ENCODE measurements around the gene SIK2. TPM values are rescaled to one million over a fixed set of nuclear protein-coding genes. Genes with fewer than 3 reads are reported as not detected.

The SIK2 gene
- total and polyA plus RNA-seq, 9 of the 15 experiments (the other 6 are each of a cell fraction or from before 2014, with no cell fraction given) = 0.74 to 11.6 (median 3.8) TPM

DNA sequence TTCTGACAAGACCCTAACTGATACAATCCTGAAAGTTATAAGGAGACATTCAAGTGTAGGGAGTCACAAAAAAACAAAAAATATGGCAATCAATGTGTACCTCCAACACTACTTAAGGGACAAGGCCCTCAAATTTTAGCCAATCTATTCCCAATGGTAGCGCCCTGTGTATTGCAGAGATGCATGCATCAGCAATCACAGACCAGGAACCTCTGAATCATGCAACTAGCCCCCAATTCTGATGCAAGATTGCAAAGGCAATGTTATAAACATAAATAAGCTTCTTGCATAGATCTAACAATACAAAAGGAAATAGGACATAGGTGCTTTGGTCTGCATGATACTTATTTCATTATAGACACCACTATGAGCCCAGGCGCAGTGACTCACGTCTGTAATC is 29.7 kb upstream of the SIK2 start:
- H3K4me1 ChIP-seq (replicated peaks in 1 of 2; ENCODE audit: control insufficient read depth in 2 of 2, insufficient read depth in 2 of 2, low read length in 2 of 2) = peaks cover 0 to 5% of the 10 kb centered on the region in 2 experiments; a peak in 1 of 5 replicates
- H3K4me2 ChIP-seq (ENCODE audit: insufficient read depth, low read length) = no peak overlapping the region
- H2AFZ ChIP-seq (ENCODE audit: low read depth, low read length) = no peak overlapping the region
- H3K9me3 ChIP-seq (replicated peaks; ENCODE audit: control insufficient read depth, insufficient read depth, low read depth, low read length) = no peaks in the 10 kb centered on the region
- POLR2A ChIA-PET = interaction anchor here (1.0 kb wide), 1 partner anchor 14 kb away, joined by 3 read pairs; no protein-coding TSS in a partner anchor
- peaks cover 3 to 7% of the 10 kb centered on the region in 2 experiments; a peak in 3 of 5 replicates for H3K27me3 ChIP-seq (ENCODE audit: control insufficient read depth in 2 of 2, insufficient read depth in 2 of 2, low read length in 2 of 2)
- CTCF ChIA-PET (ENCODE audit: low intra/inter-chr PET ratio) = no interaction called here
- no peak overlapping the region for H3K9ac ChIP-seq (ENCODE audit: insufficient read depth in 1 of 2, low read depth in 2 of 2, low read length in 2 of 2)
- ATAC-seq (no peak), FAIRE-seq (no peak), DNase-seq (ENCODE audit: extremely low read depth in 1 of 4, low spot score in 3 of 4) (no peak)
- no peak overlapping the region for H3K27ac ChIP-seq (ENCODE audit: extremely low read depth, low read depth, low read length)
- H3K79me2 ChIP-seq (ENCODE audit: control insufficient read depth, insufficient read depth, low read length) = no peaks in the 10 kb centered on the region
- BruUV-seq (replicated peaks) = no TSS peak
- no peaks in the 10 kb centered on the region for H4K20me1 ChIP-seq (replicated peaks; ENCODE audit: control insufficient read depth, insufficient read depth, low read length)
- 47% methylated on average over 3 of the region's 3 CpGs for WGBS (ENCODE audit: insufficient coverage, low coverage, missing lambda C conversion rate)
- TF ChIP-seq CEBPG (CRISPR knock-in tag; IDR thresholded peaks at IDR 0.05) (no peak), CEBPG (tag; conservative IDR thresholded peaks at IDR 0.05 in 1 of 2, IDR thresholded peaks at IDR 0.05 in 1 of 2) (0 out of 4 replicates have a peak, but pooled peaks of 1 of the 2 experiments have one; percentile 10), ZNF232 (CRISPR knock-in tag; IDR thresholded peaks at IDR 0.05) (no peak)
- H3K9me1 ChIP-seq (ENCODE audit: control insufficient read depth, insufficient read depth, low read length) = no peaks in the 10 kb centered on the region
- in situ Hi-C loops (cut with MboI) = no loop called here
- intact Hi-C loops (cut with micrococcal nuclease) = no loop called here
- no peaks in the 10 kb centered on the region for H3K36me3 ChIP-seq (ENCODE audit: control insufficient read depth, insufficient read depth, low read length)
- H3K4me3 ChIP-seq = no peak overlapping the region

DNA sequence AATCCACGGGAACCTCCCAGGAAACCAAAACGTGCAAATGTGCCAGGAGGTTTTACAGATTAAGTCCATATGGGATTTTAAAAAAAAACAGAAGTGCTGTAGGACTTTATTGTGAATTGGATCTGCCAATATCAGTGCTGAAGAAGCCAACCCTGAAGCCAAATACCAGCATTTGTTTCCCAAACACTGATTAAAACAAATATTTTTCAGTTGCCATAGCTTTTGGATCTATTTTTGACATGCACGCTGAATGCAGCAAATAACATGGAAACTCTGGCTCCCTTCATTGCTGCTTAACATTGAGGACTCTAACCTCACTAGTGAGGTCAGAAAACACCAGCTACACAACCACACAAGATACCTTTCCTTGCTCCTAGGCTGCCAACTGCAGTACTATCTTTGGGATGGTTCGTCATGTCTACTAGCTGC is 28.4 kb upstream of the SIK2 start:
- Histone ChIP-seq H3K79me2 (ENCODE audit: control insufficient read depth, insufficient read depth, low read length) (no peaks in the 10 kb centered on the region), H3K27ac (ENCODE audit: extremely low read depth, low read depth, low read length) (no peak overlapping the region), H3K4me2 (ENCODE audit: insufficient read depth, low read length) (no peak overlapping the region), H4K20me1 (replicated peaks; ENCODE audit: control insufficient read depth, insufficient read depth, low read length) (no peaks in the 10 kb centered on the region), H3K27me3 (ENCODE audit: control insufficient read depth in 2 of 2, insufficient read depth in 2 of 2, low read length in 2 of 2) (peaks cover 3 to 7% of the 10 kb centered on the region in 2 experiments; a peak in 3 of 5 replicates), H2AFZ (ENCODE audit: low read depth, low read length) (peak overlapping the region; percentile 28), H3K4me1 (replicated peaks in 1 of 2; ENCODE audit: control insufficient read depth in 2 of 2, insufficient read depth in 2 of 2, low read length in 2 of 2) (peaks cover 0 to 5% of the 10 kb centered on the region in 2 experiments; a peak in 1 of 5 replicates), H3K9ac (ENCODE audit: insufficient read depth in 1 of 2, low read depth in 2 of 2, low read length in 2 of 2) (no peak overlapping the region), H3K9me3 (replicated peaks; ENCODE audit: control insufficient read depth, insufficient read depth, low read depth, low read length) (no peaks in the 10 kb centered on the region), H3K4me3 (no peak overlapping the region), H3K36me3 (ENCODE audit: control insufficient read depth, insufficient read depth, low read length) (no peaks in the 10 kb centered on the region), H3K9me1 (ENCODE audit: control insufficient read depth, insufficient read depth, low read length) (no peaks in the 10 kb centered on the region)
- intact Hi-C loops (cut with micrococcal nuclease) (loop anchor here (2.0 kb wide), 1 partner anchor 119 kb away; no protein-coding TSS in a partner anchor), in situ Hi-C loops (cut with MboI) (no loop called here)
- ChIA-PET CTCF (ENCODE audit: low intra/inter-chr PET ratio) (no interaction called here), POLR2A (interaction anchor here (0.7 kb wide), 1 partner anchor 574 kb away, joined by 3 read pairs; no protein-coding TSS in a partner anchor)
- no TSS peak for BruUV-seq (replicated peaks)
- no peak for DNase-seq (ENCODE audit: extremely low read depth in 1 of 4, low spot score in 3 of 4)
- ATAC-seq = peak; percentile 30; the same call in 1 of the 3 replicates
- no peak for FAIRE-seq
- TF ChIP-seq RBM34 (IDR thresholded peaks at IDR 0.05; ENCODE audit: borderline replicate concordance, insufficient read depth, low read length) (no peak), ZNF324 (CRISPR knock-in tag; IDR thresholded peaks at IDR 0.05) (no peak), CTBP1 (IDR thresholded peaks at IDR 0.05; ENCODE audit: borderline replicate concordance) (no peak), STAT5B (CRISPR knock-in tag; IDR thresholded peaks at IDR 0.05) (no peak), MED1 (CRISPR knock-in tag; IDR thresholded peaks at IDR 0.05; ENCODE audit: borderline replicate concordance) (no peak), DPF2 (IDR thresholded peaks at IDR 0.05) (no peak), PCBP1 (IDR thresholded peaks at IDR 0.05; ENCODE audit: low read depth, low read length, poor library complexity, severe bottlenecking) (no peak), ZZZ3 (IDR thresholded peaks at IDR 0.05) (no peak), POU5F1 (IDR thresholded peaks at IDR 0.05; ENCODE audit: borderline replicate concordance, low read depth, low read length, partially characterized antibody) (no peak), ESRRB (CRISPR knock-in tag; IDR thresholded peaks at IDR 0.05; ENCODE audit: borderline replicate concordance) (no peak)
- TF ChIP-seq, protein P1, sequence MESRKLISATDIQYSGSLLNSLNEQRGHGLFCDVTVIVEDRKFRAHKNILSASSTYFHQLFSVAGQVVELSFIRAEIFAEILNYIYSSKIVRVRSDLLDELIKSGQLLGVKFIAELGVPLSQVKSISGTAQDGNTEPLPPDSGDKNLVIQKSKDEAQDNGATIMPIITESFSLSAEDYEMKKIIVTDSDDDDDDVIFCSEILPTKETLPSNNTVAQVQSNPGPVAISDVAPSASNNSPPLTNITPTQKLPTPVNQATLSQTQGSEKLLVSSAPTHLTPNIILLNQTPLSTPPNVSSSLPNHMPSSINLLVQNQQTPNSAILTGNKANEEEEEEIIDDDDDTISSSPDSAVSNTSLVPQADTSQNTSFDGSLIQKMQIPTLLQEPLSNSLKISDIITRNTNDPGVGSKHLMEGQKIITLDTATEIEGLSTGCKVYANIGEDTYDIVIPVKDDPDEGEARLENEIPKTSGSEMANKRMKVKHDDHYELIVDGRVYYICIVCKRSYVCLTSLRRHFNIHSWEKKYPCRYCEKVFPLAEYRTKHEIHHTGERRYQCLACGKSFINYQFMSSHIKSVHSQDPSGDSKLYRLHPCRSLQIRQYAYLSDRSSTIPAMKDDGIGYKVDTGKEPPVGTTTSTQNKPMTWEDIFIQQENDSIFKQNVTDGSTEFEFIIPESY (CRISPR knock-in tag; IDR thresholded peaks at IDR 0.05) = no peak
- 16% methylated on average over 4 of the region's 4 CpGs for WGBS (ENCODE audit: insufficient coverage, low coverage, missing lambda C conversion rate)
